ENCODE data around the gene OR2V1. TPM values are rescaled to one million over a fixed set of nuclear protein-coding genes. Genes with fewer than 3 reads are reported as not detected.
"Not testable (repeated sequence)": the region's sequence is repeated elsewhere in the genome, so short reads cannot be mapped to it uniquely, and the experiment has no call there.

Gene OR2V1
- total RNA-seq, 1 donor from 2014 or later: not detected

- DNase-seq (ENCODE audit: low spot score): no peak
These were observed 2.9 kb downstream of the OR2V1 start for GRCh38 chr5:181127907-181128626.

GRCh38 chr5:181127456-181127855 lies 3.5 kb downstream of the OR2V1 start:
- DNase-seq (ENCODE audit: low spot score): no peak

DNA sequence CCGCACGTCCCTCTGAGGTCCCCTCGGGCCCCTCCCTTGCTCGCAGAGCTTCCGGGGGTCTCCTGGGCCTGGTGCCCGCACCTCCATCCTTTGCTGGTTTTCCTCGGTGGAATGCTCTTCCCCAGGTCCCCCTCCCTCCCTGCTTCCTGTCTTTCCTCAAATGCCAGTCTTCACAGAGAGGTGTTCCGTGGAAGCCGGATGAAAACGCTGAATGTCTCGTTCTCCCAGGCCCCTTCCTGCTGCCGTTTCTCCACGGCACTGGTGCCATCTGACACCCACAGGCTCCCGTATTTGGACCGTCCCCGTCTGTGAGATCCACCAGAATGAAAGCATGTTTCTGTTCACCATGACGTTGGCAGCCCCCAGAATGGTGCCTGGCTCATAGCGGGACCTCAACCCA lies 4.1 kb downstream of the OR2V1 start:
- DNase-seq (ENCODE audit: low spot score): no peak

GRCh38 chr5:181124526-181124925 lies 6.4 kb downstream of the OR2V1 start:
- DNase-seq (ENCODE audit: low spot score): no peak

GRCh38 chr5:181121675-181122561 lies 9.1 kb downstream of the OR2V1 start:
- DNase-seq (ENCODE audit: low spot score): no peak

- DNase-seq (ENCODE audit: low spot score): no peak
These were observed 10.2 kb downstream of the OR2V1 start for GRCh38 chr5:181120761-181121160.

GRCh38 chr5:181120306-181120705 lies 10.7 kb downstream of the OR2V1 start:
- no peak for DNase-seq (ENCODE audit: low spot score)

- DNase-seq (ENCODE audit: low spot score): no peak
These were observed 11.9 kb downstream of the OR2V1 start for GRCh38 chr5:181119105-181119504.

DNA sequence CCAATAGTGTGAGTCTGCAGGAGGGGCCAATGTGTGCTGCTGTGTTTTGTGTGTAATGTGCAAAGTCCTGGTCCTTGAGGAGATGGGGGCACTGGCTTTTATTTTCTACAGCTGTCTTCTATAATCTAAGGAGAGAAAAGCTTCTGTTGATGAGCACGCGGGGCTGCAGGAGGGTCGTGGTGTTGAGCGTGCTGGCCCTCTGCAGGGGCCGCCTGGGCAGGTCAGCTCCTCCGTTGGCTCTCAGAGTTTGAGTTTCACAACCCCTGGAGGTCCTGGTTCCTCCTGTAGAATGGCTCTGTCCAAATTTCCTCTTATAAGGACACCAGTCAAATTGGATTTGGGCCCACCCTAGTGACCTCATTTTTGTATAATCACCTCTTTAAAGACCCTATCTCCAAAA lies 12.6 kb downstream of the OR2V1 start:
- DNase-seq (ENCODE audit: low spot score): no peak

GRCh38 chr5:181114844-181115778 lies 15.9 kb downstream of the OR2V1 start:
- no peak for DNase-seq (ENCODE audit: low spot score)

DNA sequence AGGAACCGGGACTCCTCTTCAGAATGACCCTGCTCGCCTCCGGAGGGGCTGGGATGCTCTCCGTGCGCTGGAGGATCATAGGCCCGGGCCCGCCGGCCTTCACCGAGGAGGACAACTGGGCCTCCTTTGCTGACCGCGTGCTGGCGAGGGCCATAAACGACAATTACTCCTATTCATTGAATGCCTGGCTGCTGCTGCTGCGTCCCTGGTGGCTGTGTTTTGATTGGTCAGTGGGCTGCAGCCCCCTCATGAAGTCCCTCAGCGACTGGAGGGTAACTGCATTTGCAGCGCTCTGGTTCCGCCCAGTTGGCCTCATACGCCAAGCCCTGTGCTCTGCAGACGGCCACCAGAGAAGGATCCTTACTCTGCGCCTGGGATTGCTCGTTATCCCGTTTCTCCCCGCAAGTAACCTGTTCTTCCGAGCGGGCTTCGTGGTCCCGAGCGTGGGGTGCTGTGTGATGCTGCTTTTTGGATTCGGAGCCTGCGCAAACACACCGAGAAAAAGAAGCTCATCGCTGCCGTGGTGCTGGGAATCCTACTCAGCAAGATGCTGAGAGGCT lies 16.6 kb downstream of the OR2V1 start:
- no peak for DNase-seq (ENCODE audit: low spot score)

DNA sequence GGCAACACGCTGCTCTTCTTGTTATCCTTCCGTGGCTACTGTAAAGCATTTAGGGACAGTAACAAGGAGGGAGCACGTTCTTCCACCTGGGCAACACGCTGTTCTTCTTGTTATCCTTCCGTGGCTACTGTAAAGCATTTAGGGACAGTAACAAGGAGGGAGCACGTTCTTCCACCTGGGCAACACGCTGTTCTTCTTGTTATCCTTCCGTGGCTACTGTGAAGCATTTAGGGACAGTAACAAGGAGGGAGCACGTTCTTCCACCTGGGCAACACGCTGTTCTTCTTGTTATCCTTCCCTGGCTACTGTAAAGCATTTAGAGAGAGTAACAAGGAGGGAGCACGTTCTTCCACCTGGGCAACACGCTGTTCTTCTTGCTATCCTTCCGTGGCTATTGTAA lies 17.4 kb downstream of the OR2V1 start:
- not testable (repeated sequence) for DNase-seq (ENCODE audit: low spot score)

- no peak for DNase-seq (ENCODE audit: low spot score)
These were observed 18.5 kb downstream of the OR2V1 start for GRCh38 chr5:181112476-181112875.

- no peak for DNase-seq (ENCODE audit: low spot score)
These were observed 20.0 kb downstream of the OR2V1 start for GRCh38 chr5:181111010-181111409.

DNA sequence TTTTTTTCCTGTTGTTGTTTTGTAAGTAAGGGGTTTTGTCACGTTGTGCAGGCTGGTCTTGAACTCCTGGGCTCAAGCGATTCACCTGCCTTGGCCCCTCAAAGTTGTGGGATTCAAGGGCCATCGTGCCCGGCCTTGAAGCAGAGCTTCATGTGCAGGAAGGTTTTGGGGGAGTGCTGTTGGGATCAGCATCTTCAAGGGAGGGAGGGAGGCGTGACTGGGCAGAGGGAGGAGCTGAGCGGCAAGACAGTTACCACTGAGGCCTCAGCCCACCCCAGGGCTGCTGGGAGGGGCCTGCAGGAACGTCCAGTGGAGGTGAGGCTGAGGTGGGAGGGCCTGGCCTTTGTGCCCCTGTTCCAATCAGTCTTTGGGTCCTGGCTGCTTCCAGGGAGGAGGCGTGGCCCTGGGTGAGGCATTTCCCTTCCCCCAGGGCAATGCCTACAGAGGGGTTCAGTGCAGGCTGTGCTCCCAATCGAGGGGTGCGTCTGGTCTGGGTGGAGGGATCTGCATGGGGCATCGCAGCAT lies 21.4 kb downstream of the OR2V1 start:
- no peak for DNase-seq (ENCODE audit: low spot score)

DNA sequence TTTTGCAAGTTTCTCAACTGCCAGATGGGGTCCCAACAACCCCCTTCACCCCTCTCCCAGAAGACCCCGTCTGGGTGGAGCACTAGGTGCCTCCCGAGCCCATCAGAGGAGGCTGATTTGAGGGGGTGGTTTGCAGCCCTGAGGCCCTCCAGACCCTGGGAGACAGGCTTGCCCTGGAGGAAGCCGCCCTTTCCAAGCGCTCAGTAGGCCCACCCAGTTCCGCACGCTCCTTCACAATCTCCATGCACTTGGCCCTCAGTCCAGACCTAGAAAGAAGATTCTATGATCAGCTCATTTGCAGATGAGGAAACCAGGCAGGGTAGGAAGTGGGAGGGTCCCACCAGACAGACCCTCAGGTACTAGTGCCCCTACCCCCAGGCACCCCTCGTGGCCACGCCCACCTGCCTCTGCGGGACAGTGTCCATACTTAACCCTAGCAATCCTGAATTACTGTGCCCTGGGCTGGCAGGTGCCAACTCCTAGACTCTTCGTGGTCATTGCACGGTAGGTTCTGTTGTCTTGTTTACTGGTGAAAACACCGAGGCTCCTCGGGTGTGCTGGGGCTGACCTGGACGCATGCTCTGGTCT lies 22.3 kb downstream of the OR2V1 start:
- DNase-seq (ENCODE audit: low spot score): no peak

- no peak for DNase-seq (ENCODE audit: low spot score)
These were observed 23.3 kb downstream of the OR2V1 start for GRCh38 chr5:181107699-181108098.

DNA sequence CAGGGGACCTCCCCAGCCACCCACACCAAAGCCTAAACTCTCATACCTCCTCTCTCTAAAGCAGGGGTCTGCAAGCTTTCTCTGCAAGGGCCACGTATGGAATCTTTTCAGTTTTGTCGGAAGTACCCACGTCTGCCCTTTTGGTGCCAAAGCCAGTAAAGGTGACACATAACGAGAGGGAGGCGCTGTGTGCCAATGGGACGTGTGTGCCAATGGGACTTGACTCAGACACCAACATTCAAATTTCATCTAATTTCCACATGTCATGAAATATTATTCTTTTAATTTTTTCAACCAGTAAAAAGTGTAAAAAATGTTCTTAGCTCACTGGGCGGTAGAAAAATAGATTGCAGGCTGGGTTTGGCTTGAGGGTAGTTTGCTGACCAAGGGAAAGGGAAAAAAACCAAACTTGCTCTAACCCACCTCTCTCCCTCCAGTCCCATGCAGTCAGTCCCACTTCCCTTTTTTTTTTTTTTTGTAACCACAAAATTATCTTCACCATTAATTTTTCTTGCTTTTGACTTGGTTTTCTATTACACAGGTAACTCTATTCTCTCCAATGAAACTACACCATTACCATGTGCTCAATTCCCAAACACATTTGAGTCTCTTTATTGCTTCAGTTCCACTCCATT lies 25.5 kb downstream of the OR2V1 start:
- DNase-seq (ENCODE audit: low spot score): no peak

DNA sequence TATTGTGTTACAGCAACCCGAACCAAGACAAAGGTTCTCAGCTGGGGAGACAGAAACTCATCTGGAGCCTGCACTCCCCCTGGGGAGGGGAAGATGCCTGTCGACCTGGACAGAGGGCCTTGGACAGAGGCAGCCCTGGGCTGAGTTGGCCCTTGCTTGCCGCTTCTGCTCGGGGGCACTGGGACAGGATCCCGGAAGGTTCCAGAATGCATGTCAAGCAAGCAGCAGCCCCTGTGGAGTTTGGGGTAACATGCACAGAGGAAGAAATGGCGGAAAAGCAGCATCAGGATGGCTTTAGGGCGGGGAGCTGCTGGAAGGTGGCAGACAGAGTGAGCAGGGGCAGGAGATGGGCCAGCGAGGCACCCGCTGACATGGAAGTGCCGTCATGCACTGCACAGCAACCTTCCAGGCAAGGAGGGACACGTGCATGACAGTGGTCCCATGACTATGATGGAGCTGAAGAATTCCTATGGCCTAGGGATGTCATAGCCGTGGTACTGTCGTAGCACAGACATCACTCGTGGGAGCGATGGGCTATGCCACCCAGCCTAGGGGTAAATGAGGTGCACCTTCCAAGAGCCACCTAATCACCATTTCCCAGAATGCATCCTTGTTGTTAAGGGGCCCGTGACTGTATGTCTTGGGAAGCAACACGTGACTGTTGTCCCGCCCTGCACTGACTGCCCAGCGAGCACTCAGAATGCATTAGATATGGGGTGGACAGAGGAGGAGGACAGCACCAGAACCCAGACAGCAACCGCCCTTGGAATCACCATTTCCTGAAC lies 26.2 kb downstream of the OR2V1 start:
- not testable (repeated sequence) for DNase-seq (ENCODE audit: low spot score)

DNA sequence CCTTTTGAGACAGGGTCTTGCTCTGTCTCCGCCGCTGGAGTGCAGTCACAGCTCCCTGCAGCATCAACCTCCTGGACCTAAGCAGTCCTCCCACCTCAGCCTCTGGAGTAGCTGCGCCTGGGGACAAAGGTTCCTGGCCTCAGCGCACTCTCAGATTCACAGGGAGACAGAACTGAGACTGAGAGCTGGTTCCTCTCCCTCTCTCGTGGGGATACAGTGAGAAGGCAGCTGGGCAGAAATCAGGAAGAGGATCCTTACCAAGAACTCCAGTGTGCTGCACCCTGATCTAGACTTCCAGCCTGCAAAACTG lies 26.8 kb downstream of the OR2V1 start:
- not testable (repeated sequence) for DNase-seq (ENCODE audit: low spot score)

Data from mucosa of gallbladder (tissue), 1 donor.